HG02943 (cell line): ENCODE results near the gene RHOJ.

Experiments
- ATAC-seq: cut with Tn5 transposase; IDR thresholded peaks from one replicate; pipeline ENCODE4 v1.9.1; 2021; ENCODE audit warnings: mild to moderate bottlenecking, low read depth, moderate library complexity; ENCODE audit not compliant: unreplicated experiment

The RHOJ gene

DNA sequence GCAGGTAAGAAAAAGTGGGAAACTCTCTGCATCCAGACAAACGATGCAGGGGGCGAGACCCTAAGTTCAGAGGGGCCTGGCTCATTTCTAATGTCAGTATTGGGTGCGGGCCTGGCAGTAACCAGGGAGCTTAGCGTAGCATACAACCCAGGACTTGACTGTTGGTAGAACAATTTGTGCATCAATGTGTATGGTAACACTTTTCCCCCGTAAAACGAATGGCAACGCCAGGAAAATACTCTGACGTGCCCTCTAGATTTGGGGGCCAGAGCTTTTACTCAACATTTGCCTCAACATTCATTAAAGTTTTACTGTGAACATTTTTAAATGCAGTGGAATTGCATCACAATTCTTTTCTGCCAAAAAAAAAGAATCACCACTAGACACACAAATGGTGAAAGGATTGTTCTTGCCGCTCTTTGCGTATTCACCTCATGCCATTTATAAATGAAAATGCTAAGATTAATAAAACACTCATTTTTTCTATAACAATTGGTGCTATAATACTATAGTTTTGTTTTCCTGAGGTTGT, 867 bp downstream of the RHOJ start:
- no peak for ATAC-seq

DNA sequence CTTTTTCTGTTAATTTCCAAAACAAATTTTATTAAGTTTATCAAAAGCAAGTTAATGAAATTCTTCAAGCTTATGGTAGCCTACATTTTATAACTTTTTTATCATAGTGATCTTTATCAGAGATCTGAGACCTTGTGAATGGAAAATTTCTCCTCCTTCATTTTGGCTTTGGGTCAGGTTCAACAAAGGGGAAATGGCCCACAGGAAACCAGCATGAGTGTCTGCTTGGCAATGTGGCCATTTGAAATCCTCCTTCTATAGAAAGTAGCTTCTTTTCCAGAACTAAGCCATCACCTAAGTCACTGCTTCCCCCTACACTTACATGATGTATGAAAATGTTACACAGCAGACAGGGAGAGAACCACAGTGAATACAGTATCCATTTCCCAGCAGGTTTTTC, 1.6 kb downstream of the RHOJ start:
- no peak for ATAC-seq

DNA sequence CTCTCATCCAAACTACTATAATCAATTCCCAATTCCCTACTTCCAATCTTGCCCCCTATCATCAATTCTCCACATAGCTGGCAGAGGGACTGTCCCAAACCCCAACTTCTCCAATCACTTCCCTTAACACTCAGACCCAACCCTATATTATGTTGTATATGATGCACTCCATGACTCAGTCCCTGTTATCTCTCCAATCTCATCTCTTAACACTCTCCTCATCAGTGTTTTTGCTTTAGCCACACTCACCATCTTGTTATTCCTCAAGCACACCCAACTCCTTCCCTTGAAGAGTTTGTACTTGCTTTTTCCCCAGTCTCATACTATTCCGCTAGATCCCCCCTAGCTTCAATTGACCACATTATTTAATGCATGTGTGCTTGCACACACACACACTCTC, 4.9 kb downstream of the RHOJ start:
- ATAC-seq: no peak

DNA sequence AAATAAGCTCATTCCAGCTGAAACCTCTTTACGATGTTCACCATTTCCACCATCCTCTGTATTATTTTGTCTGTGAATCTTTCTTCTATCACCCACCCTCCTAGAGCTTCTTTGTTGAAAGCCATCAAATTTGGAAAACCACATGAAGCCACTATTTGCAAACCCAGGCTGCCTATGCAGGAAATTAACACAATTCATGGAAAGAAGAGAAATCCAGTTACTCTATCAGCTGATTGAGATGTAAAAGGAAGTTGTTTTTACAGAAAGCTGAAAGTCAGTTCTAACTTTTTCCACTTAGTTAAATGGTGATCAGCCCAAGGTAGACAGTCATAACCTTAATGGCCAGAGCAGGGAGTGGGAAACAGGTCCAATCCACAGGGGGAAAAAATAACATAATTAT, 6.6 kb downstream of the RHOJ start:
- ATAC-seq: no peak

DNA sequence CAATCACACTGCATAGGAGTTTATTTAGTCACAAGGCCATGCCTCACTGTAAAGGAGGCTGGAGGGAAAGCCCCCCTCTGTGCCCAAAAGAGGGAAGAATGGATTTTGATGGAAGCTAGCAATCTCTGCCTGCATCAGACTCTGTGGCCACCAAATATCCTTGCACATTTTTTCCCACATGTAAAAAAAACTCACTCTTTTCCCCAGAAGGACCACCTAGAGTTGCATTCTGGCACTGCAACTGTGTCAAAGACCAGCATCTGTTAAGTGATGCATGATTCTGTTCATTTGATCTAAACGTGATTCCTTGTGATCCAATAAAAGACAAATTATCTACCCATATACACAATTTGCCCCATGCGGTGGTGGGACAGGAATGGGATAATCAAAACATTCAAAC, 8.0 kb downstream of the RHOJ start:
- ATAC-seq: no peak

DNA sequence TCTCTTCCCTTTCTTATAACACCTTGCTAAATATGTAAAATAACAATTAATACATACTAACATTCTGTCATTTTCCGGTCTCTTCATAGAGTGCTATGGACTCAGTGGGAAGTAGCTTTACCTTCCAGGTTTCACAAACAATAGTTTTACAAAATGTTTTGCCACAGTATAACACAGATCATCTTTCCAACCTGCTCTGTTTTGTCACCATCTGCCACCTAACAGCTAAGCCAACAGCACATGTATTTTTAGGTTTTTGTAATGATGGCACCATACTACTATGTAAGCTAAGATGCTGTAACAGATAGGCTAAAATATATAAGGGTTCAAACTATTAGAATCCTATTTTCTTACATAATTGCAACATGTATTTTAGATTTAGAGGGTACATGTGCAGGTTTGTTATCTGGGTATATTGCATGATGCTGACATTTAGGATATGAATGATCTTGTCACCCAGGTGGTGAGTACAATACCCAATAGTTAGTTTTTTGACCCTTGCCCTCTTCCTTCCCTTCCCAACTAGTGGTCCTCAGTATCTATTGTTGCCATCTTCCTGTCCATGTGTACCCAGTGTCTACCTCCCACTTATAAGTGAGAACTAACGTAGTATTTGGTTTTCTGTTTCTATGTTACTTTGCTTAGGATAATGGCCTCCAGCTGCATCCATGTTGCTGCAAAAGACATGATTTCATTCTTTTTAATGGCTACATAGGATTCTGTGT, 8.7 kb downstream of the RHOJ start:
- ATAC-seq: no peak

DNA sequence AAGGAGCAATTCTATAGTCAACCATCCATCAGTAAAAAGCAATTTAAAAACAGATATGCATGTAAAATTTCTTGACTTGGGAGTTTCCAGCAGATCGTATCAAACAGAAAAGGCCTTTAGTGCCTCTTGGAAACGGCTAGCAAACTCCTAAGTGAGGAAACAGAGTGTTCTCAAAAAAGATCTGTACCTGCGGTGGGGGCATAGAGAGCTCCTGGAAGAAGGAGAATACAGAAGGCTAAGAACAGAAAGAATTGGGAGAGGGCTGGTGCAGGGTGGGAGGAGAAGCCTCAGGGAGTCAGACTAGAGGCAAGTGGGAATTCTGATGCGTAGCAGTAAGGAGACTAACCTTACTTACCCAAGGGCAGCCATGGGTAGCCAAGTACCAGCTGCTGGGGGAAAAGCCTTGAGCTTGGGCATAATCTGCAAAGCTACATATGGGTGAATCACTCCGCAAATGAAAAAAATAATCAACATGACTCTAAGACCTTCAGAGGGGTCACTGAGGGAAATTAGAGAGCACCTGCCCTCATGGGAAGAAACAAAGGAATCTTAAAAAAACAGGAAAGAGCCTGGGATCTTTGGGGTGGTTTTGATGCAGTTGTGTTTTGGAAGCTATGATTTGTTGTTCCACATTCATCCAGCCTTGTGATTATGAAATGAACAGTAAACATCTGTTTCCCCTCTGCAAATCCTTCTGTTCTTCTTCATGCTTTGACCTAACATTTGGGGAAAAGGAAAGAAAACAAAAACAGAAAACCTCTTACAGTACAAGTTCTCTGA, 10.4 kb downstream of the RHOJ start:
- ATAC-seq: no peak

DNA sequence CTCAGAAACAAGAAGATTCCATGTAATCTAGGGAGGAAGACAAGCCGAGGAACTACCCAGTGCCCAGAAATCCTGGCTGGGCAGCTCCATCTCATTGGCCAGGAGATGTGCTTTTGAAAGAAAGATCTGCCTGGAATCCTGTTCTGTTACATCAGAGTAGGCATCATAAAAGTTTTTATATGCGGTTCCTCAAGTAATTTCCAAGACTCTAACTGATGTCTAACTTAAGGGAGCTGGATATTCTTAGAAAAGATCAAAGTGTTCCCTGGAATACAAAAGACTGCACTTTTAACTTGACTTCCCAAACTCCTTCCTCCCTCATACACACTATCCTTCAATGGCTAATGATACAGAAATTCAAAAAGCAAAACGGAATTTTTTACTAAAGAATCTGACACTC, 16.3 kb downstream of the RHOJ start:
- no peak for ATAC-seq

DNA sequence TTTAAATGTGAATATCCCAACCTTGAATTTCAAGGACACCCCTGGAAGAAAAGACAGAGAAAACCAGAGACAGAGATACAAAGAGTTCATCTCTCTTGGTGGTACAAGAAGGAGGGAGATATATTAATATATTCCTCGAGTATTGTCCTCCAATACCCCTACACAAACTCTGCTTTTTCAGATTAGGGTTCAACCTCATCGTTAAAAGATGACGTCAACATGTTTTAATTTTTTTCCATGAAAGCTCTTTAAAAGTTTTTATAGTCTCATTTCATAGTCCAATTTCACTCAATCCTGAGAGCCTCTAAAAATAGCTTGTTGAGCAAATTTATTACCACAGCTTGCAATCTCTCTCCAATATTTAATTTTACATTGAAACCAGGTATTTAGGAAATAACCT, 19.4 kb downstream of the RHOJ start:
- ATAC-seq: no peak

DNA sequence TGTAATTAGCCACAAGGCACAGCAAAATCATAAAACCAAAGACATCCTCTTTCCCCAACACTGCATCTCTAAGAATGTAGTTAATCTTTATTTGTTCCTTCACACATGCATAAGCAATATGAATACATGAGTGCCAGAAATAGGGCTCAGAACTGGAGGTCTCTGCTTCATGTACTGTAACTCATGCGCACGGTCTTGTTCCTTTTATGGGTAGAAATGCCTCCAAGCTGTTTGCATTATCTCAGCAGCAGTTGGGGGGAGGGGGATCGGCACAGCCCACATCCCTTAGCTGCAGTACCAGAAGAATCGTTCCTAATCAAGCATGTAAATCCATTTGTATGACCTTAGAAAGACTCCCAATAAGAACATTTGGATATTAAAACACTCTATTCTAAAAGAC, 20.0 kb downstream of the RHOJ start:
- ATAC-seq: no peak

DNA sequence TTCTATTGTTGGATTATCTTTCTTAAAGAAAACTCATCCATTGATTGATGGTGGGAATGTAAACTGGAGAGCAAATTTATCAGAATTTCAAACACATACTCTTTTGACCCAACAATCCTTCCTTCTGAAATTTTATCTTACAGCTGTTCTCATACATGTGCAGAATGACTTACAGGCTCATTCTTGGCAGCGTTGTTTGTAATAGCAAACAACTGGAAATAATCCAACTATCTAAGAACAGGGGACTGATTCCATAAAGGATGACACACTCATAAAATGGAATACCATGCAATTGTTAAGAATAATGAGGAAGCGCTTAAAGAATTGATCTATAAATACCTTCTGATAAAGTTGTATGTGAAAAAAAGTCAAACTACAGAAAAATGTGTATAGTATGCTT, 24.0 kb downstream of the RHOJ start:
- no peak for ATAC-seq

DNA sequence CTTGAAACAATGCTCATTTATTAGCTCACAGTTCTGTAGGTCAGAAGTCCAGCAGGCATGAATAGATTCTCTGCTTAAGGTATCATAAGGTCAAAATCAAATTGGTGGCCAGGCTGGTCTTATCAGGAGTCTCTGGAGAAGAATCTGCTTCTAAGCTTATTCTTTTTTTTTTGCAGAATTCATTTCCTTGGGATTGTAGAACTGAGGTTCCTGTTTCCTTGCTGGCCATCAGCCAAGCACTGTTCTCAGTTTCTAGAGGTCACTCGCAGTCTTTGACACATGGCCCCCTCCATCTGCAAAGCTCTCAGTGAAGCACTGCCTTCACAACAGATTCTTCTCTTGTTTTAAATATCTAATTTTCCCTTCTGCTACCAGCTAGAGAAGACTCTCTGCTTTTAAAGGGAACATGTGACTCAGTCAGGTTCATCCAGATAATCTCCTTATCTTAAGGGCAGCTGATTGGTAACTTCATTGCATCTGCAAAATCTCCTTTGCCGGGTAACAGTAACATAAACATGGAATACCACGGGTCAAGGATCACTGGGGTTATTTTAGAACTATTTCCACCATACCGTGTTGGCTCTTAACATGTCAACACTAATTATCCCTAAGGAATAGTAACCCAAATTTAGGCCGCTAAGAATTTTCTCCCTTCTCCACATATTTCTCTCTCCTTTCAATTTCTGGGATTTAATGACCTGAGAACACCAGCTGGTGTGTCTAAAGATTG, 25.3 kb downstream of the RHOJ start:
- no peak for ATAC-seq

DNA sequence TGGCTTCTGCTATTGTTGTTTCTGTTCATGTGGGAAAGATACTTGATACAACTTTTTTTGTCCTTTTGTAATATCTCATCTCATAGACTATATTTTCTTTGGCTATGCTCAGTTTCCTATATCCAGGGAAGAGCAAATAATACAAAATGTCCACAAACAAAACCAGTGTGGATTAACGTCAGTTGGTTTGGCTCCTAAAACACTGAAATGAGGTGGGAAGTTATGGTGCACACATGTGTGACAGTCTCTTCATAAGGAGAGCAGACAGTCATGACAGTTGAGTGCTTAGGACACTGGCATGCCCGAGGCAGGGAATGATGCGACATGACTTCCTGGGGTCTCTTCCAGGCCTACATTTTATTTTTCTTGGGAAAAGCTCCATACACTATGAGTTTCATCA, 27.5 kb downstream of the RHOJ start:
- ATAC-seq: no peak

DNA sequence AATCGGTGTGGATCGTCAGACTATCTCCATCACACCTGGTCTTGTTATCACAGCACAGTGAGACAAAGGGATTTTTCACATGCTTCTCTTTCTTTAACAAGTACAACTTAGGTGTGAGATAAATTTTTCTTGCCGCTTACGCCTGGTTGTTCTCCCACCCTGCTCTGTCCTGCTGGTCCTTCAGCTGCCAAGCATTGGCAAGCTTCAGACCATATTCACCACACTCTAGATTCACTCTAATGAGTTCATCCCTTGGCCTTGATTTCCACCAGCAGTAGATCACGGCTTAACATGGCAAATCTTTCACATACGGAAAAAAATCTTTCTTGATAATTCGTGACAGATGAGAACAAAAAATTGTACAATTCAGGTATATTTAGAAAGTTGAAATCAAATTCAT, 33.5 kb downstream of the RHOJ start:
- ATAC-seq: no peak

DNA sequence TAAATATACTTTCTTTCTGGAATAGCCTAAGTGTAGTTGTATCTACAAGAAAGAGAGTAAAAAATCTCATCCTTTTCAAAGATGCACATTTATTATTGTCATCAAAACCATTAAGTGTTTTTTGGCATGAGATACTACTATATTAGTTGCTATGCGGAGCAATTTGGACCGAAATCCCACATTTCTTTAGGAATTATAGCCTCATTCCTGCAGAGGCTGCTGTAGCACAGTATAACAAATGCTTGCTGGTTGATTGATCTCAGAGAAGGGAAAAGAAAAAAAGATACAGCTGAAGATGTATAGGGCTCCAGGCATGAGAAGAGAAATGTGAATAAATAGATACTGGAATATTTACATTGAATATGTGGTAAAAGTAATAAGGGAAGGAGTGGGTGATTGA, 36.0 kb downstream of the RHOJ start:
- ATAC-seq: no peak

DNA sequence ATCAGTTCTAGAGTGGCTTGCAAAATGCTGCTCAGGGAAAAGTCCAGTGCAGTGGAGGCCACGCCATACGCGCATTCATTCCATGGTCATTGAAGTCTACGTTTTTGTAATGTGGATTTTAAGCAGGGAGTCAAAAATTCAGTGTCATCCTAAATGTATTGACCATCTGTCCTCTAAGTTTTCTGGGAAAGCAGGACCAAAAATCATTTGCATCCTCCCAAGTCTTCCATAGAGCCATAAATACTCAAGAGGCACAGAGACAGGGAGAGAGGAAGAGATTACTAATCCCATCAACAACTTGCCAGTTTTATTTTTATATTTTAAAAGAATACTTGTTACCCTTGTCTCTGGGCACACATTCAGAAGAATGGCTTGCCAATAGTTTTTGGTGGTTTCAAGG, 36.9 kb downstream of the RHOJ start:
- ATAC-seq: no peak

DNA sequence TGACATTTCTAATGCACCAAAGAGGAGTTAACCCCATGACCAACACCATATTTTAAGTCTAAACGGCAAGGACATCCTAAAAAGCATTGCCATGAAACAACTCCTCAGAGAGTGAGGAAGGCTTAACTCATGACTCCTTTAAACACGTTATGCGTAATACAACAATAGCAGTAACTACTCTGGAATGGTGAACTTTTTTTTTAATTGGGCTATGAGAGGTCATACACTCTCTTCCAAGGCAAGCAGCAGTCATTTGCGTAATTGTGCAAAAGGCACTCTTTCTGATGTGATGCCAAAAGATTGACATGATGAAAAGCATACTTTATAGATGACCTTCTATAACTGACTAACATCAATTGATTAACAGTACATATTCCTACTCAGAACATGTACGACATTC, 39.4 kb downstream of the RHOJ start:
- no peak for ATAC-seq

DNA sequence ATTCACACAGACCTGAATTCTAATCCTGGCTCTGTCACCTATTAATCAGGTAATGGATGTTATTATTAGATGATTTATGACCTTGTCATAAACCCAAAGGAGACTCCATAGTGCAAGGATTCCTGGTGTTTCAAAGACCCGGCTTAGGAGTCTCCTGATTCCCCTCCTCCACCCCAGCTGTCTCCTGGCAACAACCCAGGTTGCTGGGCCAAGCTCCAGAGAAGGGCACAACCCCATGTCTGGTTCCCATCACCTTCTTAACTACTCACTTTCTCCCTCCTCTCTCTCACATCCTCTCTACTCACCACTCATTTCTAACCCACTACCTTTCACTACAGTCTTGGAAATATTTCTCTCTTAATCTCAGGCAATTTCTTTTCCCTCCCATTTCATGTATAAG, 41.6 kb downstream of the RHOJ start:
- no peak for ATAC-seq

DNA sequence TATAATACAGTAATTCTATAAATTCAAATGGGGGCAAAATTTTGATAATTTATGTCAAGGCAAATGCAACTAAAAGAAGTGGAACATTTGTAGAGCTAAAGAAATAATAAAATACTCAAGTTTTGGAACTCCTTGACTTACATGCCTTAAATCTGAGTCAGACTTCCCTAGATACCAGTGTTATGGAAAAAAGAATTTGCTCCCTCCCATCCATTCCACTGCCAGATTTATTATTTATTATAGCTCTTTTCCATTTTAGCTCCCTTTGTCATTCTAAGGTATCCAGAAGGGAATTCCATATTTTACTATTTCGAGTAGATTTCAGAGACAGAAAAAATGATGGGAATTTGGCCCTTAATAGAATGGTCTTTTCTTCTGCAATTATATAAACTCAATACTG, 44.0 kb downstream of the RHOJ start:
- ATAC-seq: no peak

DNA sequence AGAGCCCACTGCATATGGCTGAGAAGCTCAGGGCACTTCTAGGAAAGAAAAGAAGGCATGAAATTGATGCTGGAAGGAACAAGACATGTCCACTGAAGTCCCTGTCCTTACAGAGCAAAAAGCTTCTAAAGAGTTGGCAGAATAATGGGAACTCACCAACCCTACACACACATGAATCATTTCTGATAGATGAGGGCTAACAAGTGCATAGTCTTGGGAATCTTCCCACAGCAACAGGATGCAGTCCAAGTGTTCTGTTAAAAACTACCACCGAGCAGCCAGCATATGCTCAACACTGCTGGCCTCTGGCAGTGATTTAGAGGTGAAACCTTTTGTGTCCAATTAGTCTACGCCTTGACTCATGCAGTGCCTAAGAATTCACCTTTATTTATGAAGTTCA, 44.8 kb downstream of the RHOJ start:
- ATAC-seq: no peak

DNA sequence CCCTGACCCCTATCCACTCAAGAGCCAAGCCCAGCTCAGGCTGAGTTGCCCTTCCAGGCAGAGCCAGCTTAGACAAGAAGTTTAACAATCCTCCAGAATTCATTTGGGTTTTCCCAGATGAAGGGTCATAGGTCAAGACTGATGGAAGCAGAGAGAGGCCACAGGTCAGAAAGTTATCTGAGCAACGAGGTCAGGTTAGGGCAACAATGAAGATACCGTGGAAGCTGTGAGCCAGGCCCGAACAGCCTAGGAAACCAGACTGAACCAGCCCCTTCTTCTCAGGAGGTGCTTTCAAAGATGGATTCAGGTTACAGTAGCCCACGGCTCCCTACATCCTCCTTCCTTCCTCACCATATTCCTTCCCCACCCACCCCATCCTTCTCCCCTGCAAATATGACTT, 53.1 kb downstream of the RHOJ start:
- ATAC-seq: no peak
